Right atrium auricular region (tissue), 2 donors: ENCODE results near the gene WNK2. TPM values are rescaled to one million over a fixed set of nuclear protein-coding genes. Genes with fewer than 3 reads are reported as not detected.
A peak's percentile ranks its signal among the peaks of the same experiment; 100 is the strongest.

ENCODE experiments used
- DNase-seq: peaks from one replicate; pipeline ENCODE4 v3.0.0-alpha.2; 2019; ENCODE audit warnings: low spot score
- H3K27ac ChIP-seq, 2 donors: fragments of 200-600 bp; sonication (generic); 1 replicate in 1 of 2; 2 replicates in 1 of 2; pipeline ENCODE4 v1.5.1; 2016 to 2019
- H3K27me3 ChIP-seq, 2 donors: fragments of 200-600 bp; sonication (generic); one replicate each; pipeline versions ENCODE4 v1.5.1 to v1.6.0; 2017 to 2019
- H3K36me3 ChIP-seq: fragments of 200-600 bp; sonication (generic); one replicate; pipeline ENCODE4 v1.5.1; 2016
- H3K4me1 ChIP-seq, 2 donors: fragments of 200-600 bp; sonication (generic); one replicate each; pipeline versions ENCODE4 v1.5.1 to v1.6.0; 2017 to 2019
- H3K4me3 ChIP-seq, 2 donors: fragments of 200-600 bp; sonication (generic); 1 replicate in 1 of 2; 2 replicates in 1 of 2; pipeline ENCODE4 v1.5.1; 2017 to 2019; ENCODE audit warnings: mild to moderate bottlenecking in 1 of 2, moderate library complexity in 1 of 2
- H3K9me3 ChIP-seq, 2 donors: fragments of 200-600 bp; sonication (generic); one replicate each; pipeline ENCODE4 v1.5.1; 2019
- CTCF ChIP-seq, 2 donors: fragments of 200-600 bp; sonication (generic); IDR thresholded peaks; one replicate each; pipeline ENCODE4 v1.5.1; 2019; ENCODE audit warnings: antibody characterized with exemption in 2 of 2
- total RNA-seq, 2 donors: library from RNA; depleted of rRNA; stranded (reverse); fragments of >200 nt; gene quantifications; one replicate each; pipeline ENCODE4 v1.1.0, GENCODE V29; 2016

Gene WNK2
- total RNA-seq, 2 donors from 2014 or later: 61.4 to 132 TPM

GRCh38 chr9:93267091-93267541 lies 83.2 kb downstream of the WNK2 start:
- TF ChIP-seq CTCF (IDR thresholded peaks at IDR 0.05): no peak
- Histone ChIP-seq H3K36me3 (peaks cover 33% of the 10 kb centered on the region), H3K27me3 (no peaks in the 10 kb centered on the region), H3K4me1 (peaks cover 0 to 22% of the 10 kb centered on the region in 2 donors), H3K4me3 (no peak overlapping the region), H3K9me3 (no peaks in the 10 kb centered on the region), H3K27ac (no peak overlapping the region)
- DNase-seq: peak; percentile 52

- peaks cover 33% of the 10 kb centered on the region for H3K36me3 ChIP-seq
- no peak overlapping the region for H3K4me3 ChIP-seq
- no peak for DNase-seq
- no peaks in the 10 kb centered on the region for H3K27me3 ChIP-seq
- no peak overlapping the region for H3K27ac ChIP-seq
- peaks cover 0 to 14% of the 10 kb centered on the region in 2 donors for H3K4me1 ChIP-seq
- H3K9me3 ChIP-seq: no peaks in the 10 kb centered on the region
- no peak for TF ChIP-seq CTCF (IDR thresholded peaks at IDR 0.05)
Measured at GRCh38 chr9:93267681-93268505, 84.0 kb downstream of the WNK2 start.

- Histone ChIP-seq H3K4me1 (peaks cover 0 to 12% of the 10 kb centered on the region in 2 donors), H3K27ac (no peak overlapping the region), H3K27me3 (no peaks in the 10 kb centered on the region), H3K36me3 (peaks cover 33% of the 10 kb centered on the region), H3K4me3 (no peak overlapping the region), H3K9me3 (no peaks in the 10 kb centered on the region)
- no peak for DNase-seq
- TF ChIP-seq CTCF (IDR thresholded peaks at IDR 0.05): no peak
Measured at GRCh38 chr9:93268551-93269314, 84.8 kb downstream of the WNK2 start.

- no peak for DNase-seq
- Histone ChIP-seq H3K36me3 (peaks cover 33% of the 10 kb centered on the region), H3K27ac (no peak overlapping the region), H3K27me3 (no peaks in the 10 kb centered on the region), H3K4me1 (peaks cover 0 to 5% of the 10 kb centered on the region in 2 donors), H3K9me3 (no peaks in the 10 kb centered on the region), H3K4me3 (no peak overlapping the region)
- TF ChIP-seq CTCF (IDR thresholded peaks at IDR 0.05): no peak
Measured at GRCh38 chr9:93270976-93271375, 87.0 kb downstream of the WNK2 start.

- Histone ChIP-seq H3K4me3 (no peak overlapping the region), H3K9me3 (no peaks in the 10 kb centered on the region), H3K4me1 (no peaks in the 10 kb centered on the region), H3K36me3 (no peaks in the 10 kb centered on the region), H3K27ac (no peak overlapping the region), H3K27me3 (no peaks in the 10 kb centered on the region)
- no peak for TF ChIP-seq CTCF (IDR thresholded peaks at IDR 0.05)
- no peak for DNase-seq
Measured at GRCh38 chr9:93276973-93277372, 93.0 kb downstream of the WNK2 start.
